Measurements from ENCODE around the gene FOXA2.
"Not testable (repeated sequence)": the region's sequence is repeated elsewhere in the genome, so short reads cannot be mapped to it uniquely, and the experiment has no call there.

Gene FOXA2

GRCh38 chr20:22567944-22568871 lies 16.2 kb downstream of the FOXA2 start:
- DNase-seq (ENCODE audit: low read depth) = no peak

- DNase-seq (ENCODE audit: low read depth) = no peak
Measured at GRCh38 chr20:22566876-22567658, 17.3 kb downstream of the FOXA2 start.

DNA sequence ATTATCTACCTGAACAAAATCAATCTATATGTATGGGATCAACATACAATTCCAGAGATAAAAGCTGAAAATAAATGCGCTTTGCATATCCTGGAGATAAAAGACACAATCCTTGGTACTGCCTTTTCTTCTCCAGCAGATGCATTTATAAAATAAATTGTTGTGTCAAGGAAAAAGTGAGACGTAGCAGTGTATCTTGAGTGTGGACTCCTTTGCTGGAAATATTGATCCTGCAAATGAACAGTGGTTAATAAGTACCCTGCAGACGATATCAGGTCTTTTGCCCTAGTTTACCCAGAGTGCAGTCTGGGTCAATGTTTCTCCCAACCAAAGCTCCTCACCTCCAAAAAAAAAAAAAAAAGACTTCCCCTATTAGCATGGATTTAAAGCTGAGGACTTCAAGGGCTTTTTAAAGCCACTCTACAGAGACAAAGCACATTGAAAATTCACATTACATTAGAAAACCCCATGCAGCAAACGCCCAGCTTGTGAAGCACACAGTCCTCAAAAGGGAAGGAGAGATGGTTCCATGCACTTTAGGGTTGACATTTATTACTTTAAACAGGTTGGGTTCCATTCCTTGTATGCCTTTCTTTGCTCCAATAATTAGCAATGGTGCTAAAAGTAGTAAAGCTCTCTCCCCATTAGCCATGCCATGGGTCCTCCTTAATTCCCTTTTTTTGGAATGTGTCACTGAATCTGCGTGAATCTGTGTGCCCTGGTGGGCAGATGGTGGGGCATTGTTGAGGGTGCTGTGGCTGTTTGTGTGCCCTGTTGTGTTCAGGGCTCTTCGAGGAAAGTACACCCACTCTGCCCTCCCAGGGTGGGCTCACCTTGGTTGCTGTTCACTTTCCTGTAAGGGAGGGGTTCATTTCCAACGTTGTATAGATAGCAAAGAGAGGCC lies 21.1 kb downstream of the FOXA2 start:
- no peak for DNase-seq (ENCODE audit: low read depth)

- no peak for DNase-seq (ENCODE audit: low read depth)
Measured at GRCh38 chr20:22562620-22563019, 21.8 kb downstream of the FOXA2 start.

- DNase-seq (ENCODE audit: low read depth) = no peak
Measured at GRCh38 chr20:22561965-22562577, 22.3 kb downstream of the FOXA2 start.

GRCh38 chr20:22560817-22561216 lies 23.6 kb downstream of the FOXA2 start:
- DNase-seq (ENCODE audit: low read depth) = no peak

DNA sequence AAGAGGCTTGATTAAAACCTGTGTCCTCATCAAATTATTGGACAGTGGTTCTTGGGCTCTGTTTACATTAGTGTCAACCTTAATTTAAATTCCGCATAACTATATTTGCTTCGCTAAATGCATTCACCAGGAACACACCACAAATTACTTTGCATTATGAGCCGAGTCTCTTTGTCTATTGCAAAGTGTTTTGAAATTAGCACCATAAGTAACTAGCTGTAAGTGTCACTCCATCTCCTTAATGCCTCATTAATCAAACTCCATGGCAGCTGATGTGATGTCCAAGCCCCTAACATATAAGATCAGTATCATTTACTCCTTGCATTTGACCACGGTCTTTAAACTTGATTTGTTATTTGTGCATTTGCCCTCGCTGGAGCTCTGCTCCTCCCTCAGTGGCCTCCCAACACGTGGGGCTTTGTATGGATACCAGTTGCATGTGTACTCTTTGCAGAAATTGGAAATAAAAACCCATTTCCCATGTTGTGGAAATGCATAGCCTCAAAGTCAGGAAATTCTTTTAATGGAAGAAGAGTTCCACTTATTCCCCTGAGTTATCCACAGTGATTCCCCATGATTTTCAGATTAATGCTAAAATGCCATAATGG lies 24.6 kb downstream of the FOXA2 start:
- DNase-seq (ENCODE audit: low read depth) = no peak

- no peak for DNase-seq (ENCODE audit: low read depth)
Measured at GRCh38 chr20:22557403-22558276, 26.7 kb downstream of the FOXA2 start.

DNA sequence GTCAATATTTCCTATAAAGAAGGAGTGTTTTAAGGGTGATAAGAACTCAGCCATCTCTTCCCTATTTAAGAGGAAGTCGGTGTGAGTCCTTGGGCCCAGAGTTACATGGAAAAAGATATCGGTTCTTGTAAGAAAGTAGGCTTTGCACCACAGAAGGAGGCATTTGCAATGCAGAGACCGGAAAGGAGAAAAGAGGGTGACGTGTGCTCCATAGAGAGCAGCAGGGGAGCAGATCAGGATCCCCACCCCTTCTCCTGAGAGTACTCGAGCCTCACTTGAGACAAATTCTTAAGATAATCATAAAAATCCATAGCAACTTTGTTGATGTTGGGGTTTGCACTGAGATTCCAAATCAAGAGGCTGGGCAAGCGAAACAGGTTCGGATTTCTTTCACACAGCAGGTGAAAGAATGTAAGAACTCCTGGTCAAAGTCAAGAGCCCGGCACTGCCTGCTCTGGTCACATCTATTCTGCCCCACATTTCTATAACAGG lies 27.8 kb downstream of the FOXA2 start:
- no peak for DNase-seq (ENCODE audit: low read depth)

DNA sequence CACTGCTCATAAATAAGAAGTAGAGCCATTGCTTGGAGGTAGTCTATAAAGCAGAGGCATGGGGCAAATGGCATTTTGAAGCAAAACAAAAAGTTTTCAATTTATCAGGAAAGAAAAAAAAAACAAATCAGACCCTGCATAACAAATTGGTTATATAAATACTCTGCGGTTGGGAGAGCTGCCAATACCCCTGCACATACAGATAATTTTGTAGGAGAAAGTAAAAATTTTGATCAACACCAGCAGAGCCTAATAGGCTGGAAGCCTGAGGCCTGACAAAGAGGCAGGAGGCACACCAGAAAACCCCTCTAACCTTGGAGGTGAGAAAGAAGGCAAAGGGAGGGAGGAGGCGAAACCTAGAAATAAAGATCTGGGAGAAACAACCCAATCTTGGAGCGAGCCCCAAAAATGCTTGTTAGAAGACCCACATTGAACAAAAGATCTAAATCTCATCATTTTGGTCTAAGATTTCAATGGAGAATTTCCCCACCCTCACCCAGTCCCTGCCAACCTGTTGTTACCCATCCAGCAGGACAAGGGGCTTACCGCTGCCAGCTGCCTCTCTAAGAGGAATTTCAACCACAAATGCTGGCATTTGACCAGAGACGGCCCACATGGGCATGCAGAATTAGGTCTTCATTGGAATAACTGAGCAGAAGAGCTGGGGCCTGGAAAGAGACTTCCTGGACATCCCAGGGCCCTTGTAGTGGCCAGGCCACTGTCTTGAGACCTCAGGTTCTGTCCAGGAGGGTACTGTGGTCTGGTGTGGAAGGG lies 28.4 kb downstream of the FOXA2 start:
- DNase-seq (ENCODE audit: low read depth) = no peak

- DNase-seq (ENCODE audit: low read depth) = no peak
Measured at GRCh38 chr20:22554391-22554790, 30.0 kb downstream of the FOXA2 start.

DNA sequence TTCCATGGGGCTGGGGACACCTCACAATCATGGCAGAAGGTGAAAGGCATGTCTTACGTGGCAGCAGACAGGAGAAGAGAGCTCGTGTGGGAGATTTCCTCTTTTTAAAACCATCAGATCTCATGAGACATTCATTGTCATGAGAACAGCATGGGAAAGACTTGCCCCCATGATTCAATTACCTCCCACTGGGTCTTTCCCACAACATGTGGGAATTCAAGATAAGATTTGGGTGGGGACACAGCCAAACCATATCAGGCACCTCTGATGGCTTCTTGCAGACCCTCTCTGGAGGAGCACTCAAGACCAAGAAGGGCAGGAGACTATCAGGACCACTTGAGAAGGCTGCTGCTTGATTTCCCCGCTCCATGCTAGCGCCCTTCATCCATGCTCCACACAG lies 33.9 kb downstream of the FOXA2 start:
- not testable (repeated sequence) for DNase-seq (ENCODE audit: low read depth)

DNA sequence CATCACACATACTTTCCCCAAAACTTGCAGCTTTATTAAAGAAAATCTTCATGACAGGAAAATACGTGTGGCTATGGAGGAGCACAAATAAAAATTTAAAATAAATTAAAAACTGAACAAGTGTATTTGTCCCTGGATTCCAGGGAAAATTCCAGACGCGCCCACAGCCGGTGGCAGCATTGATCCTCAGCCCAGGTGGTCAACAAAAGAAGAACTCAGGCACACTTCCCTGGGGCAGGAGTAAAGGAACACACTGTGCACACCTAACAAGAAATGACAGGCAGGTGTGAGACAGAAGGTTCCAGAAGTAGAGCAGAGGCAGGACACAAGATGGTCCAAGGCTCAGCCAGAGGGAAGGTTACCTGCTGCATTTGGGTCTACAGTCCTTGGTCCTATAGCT lies 36.3 kb downstream of the FOXA2 start:
- DNase-seq (ENCODE audit: low read depth) = no peak

DNA sequence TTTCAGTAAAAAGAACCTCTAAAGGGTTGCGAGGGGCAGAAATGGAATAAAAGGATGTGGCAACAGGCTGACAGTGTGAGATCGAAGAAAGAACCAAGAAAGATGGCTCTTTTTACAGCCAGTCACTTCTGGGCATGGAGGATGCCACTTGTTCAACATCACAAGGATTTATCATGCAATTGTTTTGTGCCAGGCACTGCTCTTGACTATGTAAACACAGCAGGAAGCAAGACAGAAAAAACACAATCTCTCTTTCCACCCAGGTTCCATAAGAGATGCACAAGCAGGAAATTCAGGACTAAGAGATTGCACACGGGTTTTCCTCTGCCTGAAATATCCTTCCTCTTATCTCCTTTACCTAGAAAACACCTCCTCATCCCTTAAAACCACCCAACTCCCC lies 38.0 kb downstream of the FOXA2 start:
- no peak for DNase-seq (ENCODE audit: low read depth)

GRCh38 chr20:22545045-22545444 lies 39.3 kb downstream of the FOXA2 start:
- DNase-seq (ENCODE audit: low read depth) = no peak

GRCh38 chr20:22544462-22544861 lies 39.9 kb downstream of the FOXA2 start:
- no peak for DNase-seq (ENCODE audit: low read depth)

DNA sequence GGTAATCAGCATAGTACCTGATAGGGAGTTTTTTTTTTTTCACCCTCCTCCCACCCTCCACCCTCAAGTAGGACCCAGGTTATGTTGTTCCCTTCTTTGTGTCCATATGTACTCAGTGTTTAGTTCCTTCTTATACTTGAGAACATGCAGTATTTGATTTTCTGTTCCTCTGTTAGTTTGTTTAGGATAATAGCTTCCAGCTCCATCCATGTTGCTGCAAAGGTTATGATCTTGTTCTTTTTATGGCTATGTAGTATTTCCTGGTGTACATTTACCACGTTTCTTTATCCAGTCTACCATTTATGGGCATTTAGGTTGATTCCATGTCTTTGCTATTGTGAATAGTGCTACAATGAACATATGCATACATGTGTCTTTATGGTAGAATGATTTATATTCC lies 41.9 kb downstream of the FOXA2 start:
- no peak for DNase-seq (ENCODE audit: low read depth)

- no peak for DNase-seq (ENCODE audit: low read depth)
Measured at GRCh38 chr20:22540832-22541231, 43.5 kb downstream of the FOXA2 start.
